H9 (cell line): ENCODE data around the gene BMPER. TPM values are rescaled to one million over a fixed set of nuclear protein-coding genes. Genes with fewer than 3 reads are reported as not detected.

Experiments
- DNase-seq: peaks from one replicate; pipeline ENCODE4 v3.0.0-alpha.2; 2017
- H2AFZ ChIP-seq: one replicate; pipeline ENCODE4 v1.6.1; 2013; ENCODE audit warnings: mild to moderate bottlenecking, low read length, control low read depth, moderate library complexity
- H2AK5ac ChIP-seq: 2 replicates; pipeline ENCODE4 v1.6.1; 2013; ENCODE audit warnings: low read length, control low read depth, mixed read lengths; ENCODE audit not compliant: insufficient read length
- H2BK120ac ChIP-seq: one replicate; pipeline ENCODE4 v1.6.1; 2013; ENCODE audit warnings: low read depth, mild to moderate bottlenecking, low read length, control low read depth, inconsistent platforms; ENCODE audit not compliant: poor library complexity, severe bottlenecking
- H2BK12ac ChIP-seq: 2 replicates; pipeline ENCODE4 v1.6.1; 2013; ENCODE audit warnings: low read length, control low read depth, mixed read lengths, low read depth; ENCODE audit not compliant: insufficient read length
- H2BK15ac ChIP-seq: 2 replicates; pipeline ENCODE4 v1.6.1; 2013; ENCODE audit warnings: low read depth, low read length, control low read depth
- H2BK20ac ChIP-seq: one replicate; pipeline ENCODE4 v1.6.1; 2013; ENCODE audit warnings: low read depth, mild to moderate bottlenecking, low read length, control low read depth, inconsistent platforms; ENCODE audit not compliant: poor library complexity, severe bottlenecking
- H2BK5ac ChIP-seq: 2 replicates; pipeline ENCODE4 v1.6.1; 2013; ENCODE audit warnings: low read length, control low read depth, mixed read lengths; ENCODE audit not compliant: insufficient read length
- H3K14ac ChIP-seq: 2 replicates; pipeline ENCODE4 v1.6.1; 2013; ENCODE audit warnings: low read length, control low read depth; ENCODE audit not compliant: insufficient read depth
- H3K18ac ChIP-seq: 2 replicates; pipeline ENCODE4 v1.6.1; 2013; ENCODE audit warnings: low read depth, mild to moderate bottlenecking, mixed read lengths, low read length, control low read depth; ENCODE audit not compliant: insufficient read length
- H3K23ac ChIP-seq: 2 replicates; pipeline ENCODE4 v1.6.1; 2013; ENCODE audit warnings: low read length, control low read depth, mixed read lengths, low read depth; ENCODE audit not compliant: insufficient read length
- H3K23me2 ChIP-seq: 2 replicates; pipeline ENCODE4 v1.6.1; 2013; ENCODE audit warnings: low read depth, mild to moderate bottlenecking, mixed read lengths, low read length, control low read depth; ENCODE audit not compliant: insufficient read length, poor library complexity, severe bottlenecking
- H3K27ac ChIP-seq: 2 replicates; pipeline ENCODE4 v1.5.1; 2013; ENCODE audit warnings: low read length, control low read depth, mixed read lengths, low read depth; ENCODE audit not compliant: insufficient read length
- H3K27me3 ChIP-seq: 2 replicates; pipeline ENCODE4 v1.6.1; 2013; ENCODE audit warnings: low read length, control low read depth, inconsistent platforms; ENCODE audit not compliant: insufficient read depth
- H3K4ac ChIP-seq: 2 replicates; pipeline ENCODE4 v1.6.1; 2013; ENCODE audit warnings: low read depth, mild to moderate bottlenecking, control low read depth, inconsistent platforms, low read length, moderate library complexity
- H3K4me1 ChIP-seq: 2 replicates; pipeline ENCODE4 v1.6.1; 2013; ENCODE audit warnings: low read length, control low read depth, inconsistent platforms; ENCODE audit not compliant: insufficient read depth
- H3K4me2 ChIP-seq: 2 replicates; pipeline ENCODE4 v1.6.1; 2013; ENCODE audit warnings: low read length, control low read depth, mixed read lengths; ENCODE audit not compliant: insufficient read length, insufficient read depth
- H3K56ac ChIP-seq: 2 replicates; pipeline ENCODE4 v1.6.1; 2013; ENCODE audit warnings: low read depth, mild to moderate bottlenecking, mixed read lengths, low read length, control low read depth; ENCODE audit not compliant: insufficient read length
- H3K79me1 ChIP-seq: 2 replicates; pipeline ENCODE4 v1.6.1; 2013; ENCODE audit warnings: low read depth, mild to moderate bottlenecking, moderate library complexity, low read length, control low read depth, inconsistent platforms; ENCODE audit not compliant: insufficient read depth, poor library complexity, severe bottlenecking
- H3K79me2 ChIP-seq: 2 replicates; pipeline ENCODE4 v1.6.1; 2013; ENCODE audit warnings: low read length, control low read depth, inconsistent platforms; ENCODE audit not compliant: insufficient read depth
- H3K9ac ChIP-seq: 2 replicates; pipeline ENCODE4 v1.6.1; 2013; ENCODE audit warnings: low read length, control low read depth, mixed read lengths; ENCODE audit not compliant: insufficient read length; ENCODE audit errors: extremely low read depth
- H3K9me3 ChIP-seq: one replicate; pipeline ENCODE4 v1.6.1; 2013; ENCODE audit warnings: low read depth, low read length, inconsistent platforms; ENCODE audit not compliant: control insufficient read depth
- H3T11ph ChIP-seq: one replicate; pipeline ENCODE4 v1.6.1; 2013; ENCODE audit warnings: mild to moderate bottlenecking, low read length, control low read depth, inconsistent platforms
- H4K20me1 ChIP-seq: one replicate; pipeline ENCODE4 v1.6.1; 2013; ENCODE audit not compliant: control insufficient read depth, insufficient read length, insufficient read depth
- H4K5ac ChIP-seq: 2 replicates; pipeline ENCODE4 v1.6.1; 2013; ENCODE audit warnings: low read depth, mild to moderate bottlenecking, mixed read lengths, low read length, control low read depth; ENCODE audit not compliant: insufficient read length
- H4K8ac ChIP-seq: replicated peaks from 2 replicates; pipeline ENCODE4 v1.6.1; 2013; ENCODE audit warnings: low read length, control low read depth, mixed read lengths, low read depth; ENCODE audit not compliant: insufficient read length
- H4K91ac ChIP-seq: 2 replicates; pipeline ENCODE4 v1.6.1; 2013; ENCODE audit warnings: low read depth, mild to moderate bottlenecking, moderate library complexity, mixed read lengths, low read length, control low read depth; ENCODE audit not compliant: insufficient read length
- H3K27ac Mint-ChIP-seq, 3 experiments: 2 replicates in 2 of 3; 3 replicates in 1 of 3; pipeline ENCODE4 v1.8.0; 2020 to 2021; ENCODE audit warnings: mixed read lengths in 3 of 3, mild to moderate bottlenecking in 1 of 3, moderate library complexity in 1 of 3
- H3K27me3 Mint-ChIP-seq: 2 replicates; pipeline ENCODE4 v1.8.0; 2021; ENCODE audit warnings: low read depth, mild to moderate bottlenecking, moderate library complexity, mixed read lengths
- H3K36me3 Mint-ChIP-seq, 3 experiments: 2 replicates in 2 of 3; 3 replicates in 1 of 3; pipeline ENCODE4 v1.8.0; 2020 to 2021; ENCODE audit warnings: low read depth in 3 of 3, mixed read lengths in 3 of 3; ENCODE audit not compliant: insufficient read depth in 1 of 3
- H3K4me1 Mint-ChIP-seq, 2 experiments: 2 replicates each; pipeline ENCODE4 v1.8.0; 2020; ENCODE audit warnings: mixed read lengths in 2 of 2
- H3K4me3 Mint-ChIP-seq, 2 experiments: 2 replicates in 1 of 2; 3 replicates in 1 of 2; pipeline ENCODE4 v1.8.0; 2020 to 2021; ENCODE audit warnings: mild to moderate bottlenecking in 2 of 2, mixed read lengths in 2 of 2, moderate library complexity in 1 of 2
- H3K9me3 Mint-ChIP-seq, 2 experiments: 2 replicates in 1 of 2; 3 replicates in 1 of 2; pipeline ENCODE4 v1.8.0; 2020; ENCODE audit warnings: mild to moderate bottlenecking in 2 of 2, mixed read lengths in 2 of 2, moderate library complexity in 1 of 2
- CTCF ChIP-seq: fragments of 200-600 bp; sonication (generic); conservative IDR thresholded peaks from 3 replicates; pipeline ENCODE4 v1.8.0; 2021; ENCODE audit warnings: antibody characterized with exemption, mild to moderate bottlenecking
- WGBS: extraction: QIAGEN DNeasy Blood & Tissue Kit; methylation state at CpG from one replicate; pipeline ENCODE4 v1.1.7; 2013; ENCODE audit warnings: missing lambda C conversion rate, low lambda C conversion rate, mixed read lengths; ENCODE audit not compliant: insufficient read length; ENCODE audit errors: extremely low coverage; 5-methylcytosine and 5-hydroxymethylcytosine counted together
- total RNA-seq: library from RNA; stranded (reverse); gene quantifications from 2 replicates; pipeline ENCODE4 v1.2.1, GENCODE V29; 2021

The BMPER gene
- total RNA-seq, 1 experiment from 2014 or later: 0.20 TPM

- H3K23ac ChIP-seq: no peak overlapping the region
- H3K56ac ChIP-seq: no peak overlapping the region
- H3K18ac ChIP-seq: no peak overlapping the region
- H3K27me3 Mint-ChIP-seq: no peaks in the 10 kb centered on the region; the same call in 1 of the 2 replicates
- H4K91ac ChIP-seq: no peak overlapping the region
- no peak overlapping the region for H2BK5ac ChIP-seq
- no peak overlapping the region for H4K5ac ChIP-seq
- H3K4me3 Mint-ChIP-seq: no peak overlapping the region
- H2BK15ac ChIP-seq: no peak overlapping the region
- H3K27ac Mint-ChIP-seq: no peak overlapping the region; a peak in 1 of 7 replicates
- H3K4me2 ChIP-seq: no peak overlapping the region
- no peaks in the 10 kb centered on the region for H3K4me1 ChIP-seq
- no peak overlapping the region for H2BK120ac ChIP-seq
- H3K27me3 ChIP-seq: no peaks in the 10 kb centered on the region
- no peak overlapping the region for H3K9ac ChIP-seq
- no peak overlapping the region for H4K8ac ChIP-seq
- H3K4ac ChIP-seq: no peak overlapping the region
- no peak overlapping the region for H2BK20ac ChIP-seq
- H3K79me2 ChIP-seq: no peaks in the 10 kb centered on the region
- H3K36me3 Mint-ChIP-seq: peaks cover 0 to 4% (median 0%) of the 10 kb centered on the region in 3 experiments; a peak in 1 of 7 replicates
- H4K20me1 ChIP-seq: peaks cover 3% of the 10 kb centered on the region
- H3K27ac ChIP-seq: no peak overlapping the region
- H3K4me1 Mint-ChIP-seq: no peaks in the 10 kb centered on the region
- H3K23me2 ChIP-seq: no peaks in the 10 kb centered on the region
- no peak overlapping the region for H3K14ac ChIP-seq
- peaks cover 5% of the 10 kb centered on the region for H3K9me3 ChIP-seq
- H3K79me1 ChIP-seq: no peaks in the 10 kb centered on the region
- no peak overlapping the region for H2AFZ ChIP-seq
- no peak for TF ChIP-seq CTCF
- WGBS: no CpG with 5 or more reads among the region's 5 CpGs
- no peak overlapping the region for H3T11ph ChIP-seq
- H2BK12ac ChIP-seq: no peak overlapping the region
- H2AK5ac ChIP-seq: no peak overlapping the region
- H3K9me3 Mint-ChIP-seq: peaks cover 6 to 14% of the 10 kb centered on the region in 2 experiments; a peak in 3 of 5 replicates
- no peak for DNase-seq
Observed at GRCh38 chr7:34090816-34091215, 185.5 kb downstream of the BMPER start.
